GM12878 (cell line): Measurements from ENCODE around the gene MED31. TPM values are rescaled to one million over a fixed set of nuclear protein-coding genes. Genes with fewer than 3 reads are reported as not detected.

ENCODE experiments used
- CREB1 ChIP-seq: IDR thresholded peaks from 2 replicates; pipeline ENCODE4 v1.6.1; 2012; ENCODE audit warnings: low read depth, mild to moderate bottlenecking, inconsistent platforms
- FOXM1 ChIP-seq: IDR thresholded peaks from 2 replicates; pipeline ENCODE4 v1.6.1; 2012; ENCODE audit warnings: low read depth, mild to moderate bottlenecking, inconsistent platforms, low read length, moderate library complexity
- HDAC6 ChIP-seq: fragments of 200-600 bp; sonication (generic); IDR thresholded peaks from one replicate; pipeline ENCODE4 v1.8.0; 2017; ENCODE audit warnings: antibody characterized with exemption; ENCODE audit not compliant: unreplicated experiment
- RELB ChIP-seq: fragments of 450-650 bp; IDR thresholded peaks from 2 replicates; pipeline ENCODE4 v1.6.1; 2017; ENCODE audit warnings: low read depth, mild to moderate bottlenecking, moderate library complexity
- RFX5 ChIP-seq: IDR thresholded peaks from 2 replicates; pipeline ENCODE4 v1.6.1; 2011; ENCODE audit warnings: low read depth, low read length, improper control_type of control experiment
- SIX5 ChIP-seq: IDR thresholded peaks from 2 replicates; pipeline ENCODE4 v1.6.1; 2011; ENCODE audit warnings: mild to moderate bottlenecking, low read depth, low read length, moderate library complexity; ENCODE audit not compliant: severe bottlenecking
- TCF3 ChIP-seq: IDR thresholded peaks from 2 replicates; pipeline ENCODE4 v1.6.1; 2012; ENCODE audit warnings: low read depth, mild to moderate bottlenecking, low read length, borderline replicate concordance; ENCODE audit not compliant: insufficient read depth
- ZNF274 ChIP-seq: IDR thresholded peaks from one replicate; pipeline ENCODE4 v1.8.0; 2011; ENCODE audit not compliant: insufficient read length, insufficient read depth
- polyA plus RNA-seq, 11 experiments: library from polyadenylated mRNA; depleted of rRNA in 4 of 11; unstranded in 6 of 11; stranded (reverse) in 5 of 11; fragments of >200 nt; fragmentation: Nextera tagmentation in 4 of 11; fragmentation: Illumina TruSeq in 1 of 11; extraction: Ambion mirVana in 4 of 11; extraction: Trizol in 1 of 11; gene quantifications; 1 replicate in 1 of 11; 2 replicates in 10 of 11; pipeline versions ENCODE4 v1.2.1 to v1.2.3, GENCODE V29; 2011 to 2016; ENCODE audit warnings: inconsistent platforms in 2 of 11, missing spikeins in 2 of 11, low read depth in 1 of 11
- total RNA-seq, 4 experiments: library from RNA; depleted of rRNA in 3 of 4; stranded (reverse); fragments of >200 nt in 3 of 4; fragmentation: Illumina TruSeq in 1 of 4; extraction: Trizol in 1 of 4; gene quantifications; 2 replicates each; pipeline versions ENCODE4 v1.2.1 to v1.2.3, GENCODE V29; 2013 to 2021
- TF ChIP-seq, protein P1 (sequence below): fragments of 450-650 bp; formaldehyde crosslinking; IDR thresholded peaks from 2 replicates; pipeline ENCODE4 v1.5.0; 2022; ENCODE audit warnings: mild to moderate bottlenecking, missing genetic modification characterization
- TF ChIP-seq, protein P2 (sequence below): fragments of 450-650 bp; IDR thresholded peaks from 2 replicates; pipeline ENCODE4 v1.6.1; 2016; ENCODE audit warnings: mild to moderate bottlenecking, moderate library complexity, borderline replicate concordance
- TF ChIP-seq, protein P3 (sequence below): fragments of 450-650 bp; IDR thresholded peaks from 2 replicates; pipeline ENCODE4 v1.6.1; 2014; ENCODE audit warnings: mild to moderate bottlenecking

Gene MED31
- total and polyA plus RNA-seq, 10 of the 15 experiments (the other 5 are each of a cell fraction or from before 2014, with no cell fraction given), result 14.4 to 71.1 (median 34.6) TPM

DNA sequence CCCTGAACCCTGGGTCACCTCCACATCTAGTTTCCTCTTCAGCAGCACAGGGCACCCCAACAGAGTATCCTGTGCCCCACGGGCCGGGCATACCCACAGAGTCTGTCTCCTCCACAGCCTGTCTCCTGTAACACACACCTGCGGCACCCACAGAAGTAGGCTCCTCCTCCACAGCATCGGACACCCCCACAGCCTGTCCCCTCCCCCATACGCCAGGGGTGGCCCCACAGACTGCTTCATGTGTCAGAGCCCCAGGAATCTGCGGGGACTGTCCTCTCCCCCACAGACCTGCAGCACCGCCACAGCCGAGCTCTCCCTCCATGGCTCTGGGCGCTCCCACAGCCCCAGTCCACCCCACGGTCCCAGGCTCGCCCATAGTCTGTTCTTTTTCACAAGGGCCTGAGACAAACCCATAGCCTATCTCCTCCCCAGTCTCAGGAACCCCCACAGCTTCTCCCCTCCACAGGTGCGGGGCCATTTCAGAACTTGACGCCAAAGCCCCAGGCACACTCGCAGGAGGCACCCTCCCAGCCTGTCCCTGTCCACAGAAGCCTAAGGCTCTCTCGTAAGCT is 12.3 kb downstream of the MED31 start (continued):
- TF ChIP-seq, protein P1, sequence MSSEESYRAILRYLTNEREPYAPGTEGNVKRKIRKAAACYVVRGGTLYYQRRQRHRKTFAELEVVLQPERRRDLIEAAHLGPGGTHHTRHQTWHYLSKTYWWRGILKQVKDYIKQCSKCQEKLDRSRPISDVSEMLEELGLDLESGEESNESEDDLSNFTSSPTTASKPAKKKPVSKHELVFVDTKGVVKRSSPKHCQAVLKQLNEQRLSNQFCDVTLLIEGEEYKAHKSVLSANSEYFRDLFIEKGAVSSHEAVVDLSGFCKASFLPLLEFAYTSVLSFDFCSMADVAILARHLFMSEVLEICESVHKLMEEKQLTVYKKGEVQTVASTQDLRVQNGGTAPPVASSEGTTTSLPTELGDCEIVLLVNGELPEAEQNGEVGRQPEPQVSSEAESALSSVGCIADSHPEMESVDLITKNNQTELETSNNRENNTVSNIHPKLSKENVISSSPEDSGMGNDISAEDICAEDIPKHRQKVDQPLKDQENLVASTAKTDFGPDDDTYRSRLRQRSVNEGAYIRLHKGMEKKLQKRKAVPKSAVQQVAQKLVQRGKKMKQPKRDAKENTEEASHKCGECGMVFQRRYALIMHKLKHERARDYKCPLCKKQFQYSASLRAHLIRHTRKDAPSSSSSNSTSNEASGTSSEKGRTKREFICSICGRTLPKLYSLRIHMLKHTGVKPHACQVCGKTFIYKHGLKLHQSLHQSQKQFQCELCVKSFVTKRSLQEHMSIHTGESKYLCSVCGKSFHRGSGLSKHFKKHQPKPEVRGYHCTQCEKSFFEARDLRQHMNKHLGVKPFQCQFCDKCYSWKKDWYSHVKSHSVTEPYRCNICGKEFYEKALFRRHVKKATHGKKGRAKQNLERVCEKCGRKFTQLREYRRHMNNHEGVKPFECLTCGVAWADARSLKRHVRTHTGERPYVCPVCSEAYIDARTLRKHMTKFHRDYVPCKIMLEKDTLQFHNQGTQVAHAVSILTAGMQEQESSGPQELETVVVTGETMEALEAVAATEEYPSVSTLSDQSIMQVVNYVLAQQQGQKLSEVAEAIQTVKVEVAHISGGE, result no peak
- TF ChIP-seq RELB, result no peak
- TF ChIP-seq ZNF274, result no peak
- no peak for TF ChIP-seq HDAC6
- TF ChIP-seq, protein P2, sequence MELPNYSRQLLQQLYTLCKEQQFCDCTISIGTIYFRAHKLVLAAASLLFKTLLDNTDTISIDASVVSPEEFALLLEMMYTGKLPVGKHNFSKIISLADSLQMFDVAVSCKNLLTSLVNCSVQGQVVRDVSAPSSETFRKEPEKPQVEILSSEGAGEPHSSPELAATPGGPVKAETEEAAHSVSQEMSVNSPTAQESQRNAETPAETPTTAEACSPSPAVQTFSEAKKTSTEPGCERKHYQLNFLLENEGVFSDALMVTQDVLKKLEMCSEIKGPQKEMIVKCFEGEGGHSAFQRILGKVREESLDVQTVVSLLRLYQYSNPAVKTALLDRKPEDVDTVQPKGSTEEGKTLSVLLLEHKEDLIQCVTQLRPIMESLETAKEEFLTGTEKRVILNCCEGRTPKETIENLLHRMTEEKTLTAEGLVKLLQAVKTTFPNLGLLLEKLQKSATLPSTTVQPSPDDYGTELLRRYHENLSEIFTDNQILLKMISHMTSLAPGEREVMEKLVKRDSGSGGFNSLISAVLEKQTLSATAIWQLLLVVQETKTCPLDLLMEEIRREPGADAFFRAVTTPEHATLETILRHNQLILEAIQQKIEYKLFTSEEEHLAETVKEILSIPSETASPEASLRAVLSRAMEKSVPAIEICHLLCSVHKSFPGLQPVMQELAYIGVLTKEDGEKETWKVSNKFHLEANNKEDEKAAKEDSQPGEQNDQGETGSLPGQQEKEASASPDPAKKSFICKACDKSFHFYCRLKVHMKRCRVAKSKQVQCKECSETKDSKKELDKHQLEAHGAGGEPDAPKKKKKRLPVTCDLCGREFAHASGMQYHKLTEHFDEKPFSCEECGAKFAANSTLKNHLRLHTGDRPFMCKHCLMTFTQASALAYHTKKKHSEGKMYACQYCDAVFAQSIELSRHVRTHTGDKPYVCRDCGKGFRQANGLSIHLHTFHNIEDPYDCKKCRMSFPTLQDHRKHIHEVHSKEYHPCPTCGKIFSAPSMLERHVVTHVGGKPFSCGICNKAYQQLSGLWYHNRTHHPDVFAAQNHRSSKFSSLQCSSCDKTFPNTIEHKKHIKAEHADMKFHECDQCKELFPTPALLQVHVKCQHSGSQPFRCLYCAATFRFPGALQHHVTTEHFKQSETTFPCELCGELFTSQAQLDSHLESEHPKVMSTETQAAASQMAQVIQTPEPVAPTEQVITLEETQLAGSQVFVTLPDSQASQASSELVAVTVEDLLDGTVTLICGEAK, result no peak
- TF ChIP-seq SIX5, result no peak
- TF ChIP-seq, protein P3, sequence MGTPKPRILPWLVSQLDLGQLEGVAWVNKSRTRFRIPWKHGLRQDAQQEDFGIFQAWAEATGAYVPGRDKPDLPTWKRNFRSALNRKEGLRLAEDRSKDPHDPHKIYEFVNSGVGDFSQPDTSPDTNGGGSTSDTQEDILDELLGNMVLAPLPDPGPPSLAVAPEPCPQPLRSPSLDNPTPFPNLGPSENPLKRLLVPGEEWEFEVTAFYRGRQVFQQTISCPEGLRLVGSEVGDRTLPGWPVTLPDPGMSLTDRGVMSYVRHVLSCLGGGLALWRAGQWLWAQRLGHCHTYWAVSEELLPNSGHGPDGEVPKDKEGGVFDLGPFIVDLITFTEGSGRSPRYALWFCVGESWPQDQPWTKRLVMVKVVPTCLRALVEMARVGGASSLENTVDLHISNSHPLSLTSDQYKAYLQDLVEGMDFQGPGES, result no peak
- TF ChIP-seq TCF3, result no peak
- TF ChIP-seq CREB1, result no peak
- no peak for TF ChIP-seq RFX5
- TF ChIP-seq FOXM1, result no peak
